Suprapubic skin (tissue), 4 donors: ENCODE results near the gene NCR1. TPM values are rescaled to one million over a fixed set of nuclear protein-coding genes. Genes with fewer than 3 reads are reported as not detected.
"Not testable (repeated sequence)": the region's sequence is repeated elsewhere in the genome, so short reads cannot be mapped to it uniquely, and the experiment has no call there.

Experiments used
- DNase-seq, 2 donors: peaks; one replicate each; pipeline ENCODE4 v3.0.0-alpha.2; 2019; ENCODE audit warnings: low spot score in 2 of 2
- H3K27ac ChIP-seq: fragments of 200-600 bp; sonication (generic); one replicate; pipeline ENCODE4 v1.5.1; 2019
- H3K27me3 ChIP-seq: fragments of 200-600 bp; sonication (generic); one replicate; pipeline ENCODE4 v1.5.1; 2019
- H3K36me3 ChIP-seq: fragments of 200-600 bp; sonication (generic); one replicate; pipeline ENCODE4 v1.5.1; 2019
- H3K4me1 ChIP-seq: fragments of 200-600 bp; sonication (generic); one replicate; pipeline ENCODE4 v1.5.1; 2019
- H3K4me3 ChIP-seq: fragments of 200-600 bp; sonication (generic); one replicate; pipeline ENCODE4 v1.5.1; 2019; ENCODE audit warnings: mild to moderate bottlenecking
- H3K9me3 ChIP-seq: fragments of 200-600 bp; sonication (generic); one replicate; pipeline ENCODE4 v1.5.1; 2019
- CTCF ChIP-seq, 2 donors: fragments of 200-600 bp in 1 of 2; fragments of 450-650 bp in 1 of 2; sonication (generic) in 1 of 2; IDR thresholded peaks; one replicate each; pipeline ENCODE4 v1.5.1; 2016 to 2019; ENCODE audit warnings: antibody characterized with exemption in 2 of 2, mild to moderate bottlenecking in 1 of 2, moderate library complexity in 1 of 2
- EP300 ChIP-seq: sonication (generic); formaldehyde crosslinking; IDR thresholded peaks from one replicate; pipeline ENCODE4 v1.6.1; 2017; ENCODE audit warnings: antibody characterized with exemption
- POLR2A ChIP-seq, 2 donors: fragments of 450-650 bp; IDR thresholded peaks; one replicate each; pipeline ENCODE4 v1.6.1; 2017; ENCODE audit warnings: antibody characterized with exemption in 2 of 2, mild to moderate bottlenecking in 2 of 2, moderate library complexity in 2 of 2
- POLR2AphosphoS5 ChIP-seq, 3 donors: sonication (generic); formaldehyde crosslinking; IDR thresholded peaks; one replicate each; pipeline ENCODE4 v1.6.1; 2017; ENCODE audit warnings: antibody characterized with exemption in 3 of 3
- WGBS: methylation state at CpG from one replicate; pipeline ENCODE4 v1.1.5; 2018; 5-methylcytosine and 5-hydroxymethylcytosine counted together
- total RNA-seq, 4 donors: library from RNA; depleted of rRNA; stranded (reverse); fragments of >200 nt; gene quantifications; one replicate each; pipeline ENCODE4 v1.1.0, GENCODE V29; 2016

The NCR1 gene
- total RNA-seq, 4 donors from 2014 or later: not detected

GRCh38 chr19:54949412-54949811 lies 43.5 kb downstream of the NCR1 start:
- TF ChIP-seq EP300 (no peak), CTCF (IDR thresholded peaks at IDR 0.05) (no peak), POLR2AphosphoS5 (IDR thresholded peaks at IDR 0.05) (no peak), POLR2A (IDR thresholded peaks at IDR 0.05) (no peak)
- Histone ChIP-seq H3K9me3 (no peaks in the 10 kb centered on the region), H3K4me1 (no peaks in the 10 kb centered on the region), H3K36me3 (no peaks in the 10 kb centered on the region), H3K27me3 (peaks cover 7% of the 10 kb centered on the region), H3K27ac (no peak overlapping the region), H3K4me3 (no peak overlapping the region)
- 43% methylated on average over 2 of the region's 2 CpGs for WGBS
- DNase-seq: no peak

GRCh38 chr19:54950580-54950979 lies 44.6 kb downstream of the NCR1 start:
- not testable (repeated sequence) for H3K4me1 ChIP-seq, DNase-seq, H3K36me3 ChIP-seq, H3K27me3 ChIP-seq, H3K4me3 ChIP-seq, H3K9me3 ChIP-seq, H3K27ac ChIP-seq
- whole genome bisulfite sequencing: 57% methylated on average over 10 of the region's 10 CpGs

GRCh38 chr19:54952591-54953344 lies 46.8 kb downstream of the NCR1 start:
- TF ChIP-seq EP300 (no peak), POLR2AphosphoS5 (IDR thresholded peaks at IDR 0.05) (no peak), POLR2A (IDR thresholded peaks at IDR 0.05) (no peak), CTCF (IDR thresholded peaks at IDR 0.05) (no peak)
- DNase-seq: no peak
- Histone ChIP-seq H3K4me3 (no peak overlapping the region), H3K4me1 (no peaks in the 10 kb centered on the region), H3K27ac (no peak overlapping the region), H3K27me3 (peaks cover 7% of the 10 kb centered on the region), H3K36me3 (no peaks in the 10 kb centered on the region), H3K9me3 (no peaks in the 10 kb centered on the region)
- WGBS: 80% methylated on average over 23 of the region's 23 CpGs

- not testable (repeated sequence) for H3K27ac ChIP-seq, H3K27me3 ChIP-seq, H3K4me3 ChIP-seq, H3K36me3 ChIP-seq, H3K4me1 ChIP-seq, H3K9me3 ChIP-seq, DNase-seq
- whole genome bisulfite sequencing: 81% methylated on average over 10 of the region's 10 CpGs
Measured at GRCh38 chr19:54953345-54953713, 47.4 kb downstream of the NCR1 start.

- no peak for DNase-seq
- TF ChIP-seq CTCF (IDR thresholded peaks at IDR 0.05): no peak
- no peak for TF ChIP-seq EP300
- no peak for TF ChIP-seq POLR2A (IDR thresholded peaks at IDR 0.05)
- TF ChIP-seq POLR2AphosphoS5 (IDR thresholded peaks at IDR 0.05): no peak
- H3K27ac ChIP-seq: no peak overlapping the region
- H3K4me3 ChIP-seq: no peak overlapping the region
- H3K4me1 ChIP-seq: no peaks in the 10 kb centered on the region
- no peaks in the 10 kb centered on the region for H3K9me3 ChIP-seq
- 92% methylated on average over 11 of the region's 11 CpGs for WGBS
- H3K36me3 ChIP-seq: no peaks in the 10 kb centered on the region
- H3K27me3 ChIP-seq: no peaks in the 10 kb centered on the region
Measured at GRCh38 chr19:54955376-54955775, 49.4 kb downstream of the NCR1 start.

- no peaks in the 10 kb centered on the region for H3K27me3 ChIP-seq
- H3K36me3 ChIP-seq: no peaks in the 10 kb centered on the region
- DNase-seq: no peak
- H3K4me3 ChIP-seq: no peak overlapping the region
- TF ChIP-seq CTCF (IDR thresholded peaks at IDR 0.05): no peak
- no peak for TF ChIP-seq EP300
- no peak for TF ChIP-seq POLR2A (IDR thresholded peaks at IDR 0.05)
- no peaks in the 10 kb centered on the region for H3K4me1 ChIP-seq
- no peaks in the 10 kb centered on the region for H3K9me3 ChIP-seq
- WGBS: 73% methylated on average over 8 of the region's 8 CpGs
- H3K27ac ChIP-seq: no peak overlapping the region
Measured at GRCh38 chr19:54959840-54960239, 53.9 kb downstream of the NCR1 start.

Other genes with a start within 250 kb of the NCR1 start
- gene LILRB4, start 243.2 kb upstream of the NCR1 start, total RNA-seq: 1 to 10 TPM in 1 of 4 donors, under 1 TPM in 2, not detected in 1; 0.38 to 3.2 (median 0.86) TPM
- gene KIR3DL3, start 181.7 kb upstream of the NCR1 start, total RNA-seq: not detected
- gene KIR2DL3, start 167.6 kb upstream of the NCR1 start, total RNA-seq: not detected
- gene KIR2DL1, start 136.4 kb upstream of the NCR1 start, total RNA-seq: under 1 TPM in 1 of 4 donors, not detected in 3; 0.64 TPM
- under 1 TPM in 2 of 4 donors, not detected in 2; 0.83 to 0.85 TPM for gene KIR2DL4, start 102.5 kb upstream of the NCR1 start, total RNA-seq
- not detected for gene KIR3DL1, start 89.7 kb upstream of the NCR1 start, total RNA-seq
- gene KIR2DS4, start 73.5 kb upstream of the NCR1 start, total RNA-seq: not detected
- gene KIR3DL2, start 55.7 kb upstream of the NCR1 start, total RNA-seq: not detected
- gene FCAR, start 31.9 kb upstream of the NCR1 start, total RNA-seq: under 1 TPM in 1 of 4 donors, not detected in 3; 0.87 TPM
- not detected for gene NLRP7, start 41.4 kb downstream of the NCR1 start, total RNA-seq
- 10 to 100 TPM in 1 of 4 donors, 1 to 10 TPM in 3; 3.5 to 10.2 (median 7.3) TPM for gene NLRP2, start 60.2 kb downstream of the NCR1 start, total RNA-seq
- 1 to 10 TPM in 2 of 4 donors, under 1 TPM in 1, not detected in 1; 0.42 to 2.6 (median 1.7) TPM for gene GP6, start 132.1 kb downstream of the NCR1 start, total RNA-seq
- 100 to 1,000 TPM in 2 of 4 donors, 10 to 100 TPM in 2; 70.6 to 225 (median 108) TPM for gene RDH13, start 157.0 kb downstream of the NCR1 start, total RNA-seq
- 100 to 1,000 TPM; 243 to 384 (median 304) TPM for gene EPS8L1, start 169.7 kb downstream of the NCR1 start, total RNA-seq
- gene PPP1R12C, start 211.5 kb downstream of the NCR1 start, total RNA-seq: 100 to 1,000 TPM in 1 of 4 donors, 10 to 100 TPM in 3; 51.7 to 126 (median 78.7) TPM
- gene TNNT1, start 243.1 kb downstream of the NCR1 start, total RNA-seq: 10 to 100 TPM; 13.6 to 46.7 (median 19.6) TPM